Ishikawa (cell line): ENCODE measurements around the gene VAMP1.

Source experiments
- CEBPB ChIP-seq: IDR thresholded peaks from 2 replicates; pipeline ENCODE4 v1.6.1; 2012
- CREB1 ChIP-seq: IDR thresholded peaks from 2 replicates; pipeline ENCODE4 v1.6.1; 2012; ENCODE audit warnings: low read depth
- EGR1 ChIP-seq: IDR thresholded peaks from 2 replicates; pipeline ENCODE4 v1.6.1; 2012
- EP300 ChIP-seq: IDR thresholded peaks from 2 replicates; pipeline ENCODE4 v1.6.1; 2012; ENCODE audit warnings: borderline replicate concordance
- FOXM1 ChIP-seq: IDR thresholded peaks from 2 replicates; pipeline ENCODE4 v1.6.1; 2012; ENCODE audit warnings: low read depth, borderline replicate concordance
- MAX ChIP-seq: IDR thresholded peaks from 2 replicates; pipeline ENCODE4 v1.6.1; 2012
- NFIC ChIP-seq: IDR thresholded peaks from 2 replicates; pipeline ENCODE4 v1.6.1; 2012
- RAD21 ChIP-seq: IDR thresholded peaks from 2 replicates; pipeline ENCODE4 v1.6.1; 2012; ENCODE audit warnings: low read depth
- REST ChIP-seq: IDR thresholded peaks from 2 replicates; pipeline ENCODE4 v1.6.1; 2012; ENCODE audit warnings: low read depth, mild to moderate bottlenecking
- TAF1 ChIP-seq: IDR thresholded peaks from 2 replicates; pipeline ENCODE4 v1.6.1; 2012; ENCODE audit warnings: low read depth, mild to moderate bottlenecking
- TCF12 ChIP-seq: IDR thresholded peaks from 2 replicates; pipeline ENCODE4 v1.6.1; 2012; ENCODE audit warnings: low read depth
- USF1 ChIP-seq: IDR thresholded peaks from 2 replicates; pipeline ENCODE4 v1.6.1; 2012
- YY1 ChIP-seq: IDR thresholded peaks from 2 replicates; pipeline ENCODE4 v1.6.1; 2012; ENCODE audit warnings: low read depth
- ZBTB7A ChIP-seq: IDR thresholded peaks from 2 replicates; pipeline ENCODE4 v1.6.1; 2012; ENCODE audit warnings: low read depth

GRCh38 chr12:6444704-6445688 is 25.5 kb downstream of the VAMP1 start, which contains the start of gene CD27:
- TF ChIP-seq EP300, result no peak
- no peak for TF ChIP-seq MAX
- TF ChIP-seq EGR1, result no peak
- no peak for TF ChIP-seq TCF12
- no peak for TF ChIP-seq USF1
- TF ChIP-seq FOXM1, result no peak
- TF ChIP-seq REST, result no peak
- no peak for TF ChIP-seq CEBPB
- no peak for TF ChIP-seq YY1
- TF ChIP-seq NFIC, result no peak
- TF ChIP-seq CREB1, result no peak
- no peak for TF ChIP-seq ZBTB7A
- TF ChIP-seq RAD21, result no peak
- TF ChIP-seq TAF1, result no peak
